Measurements from ENCODE around the gene ABCF3. TPM values are rescaled to one million over a fixed set of nuclear protein-coding genes. Genes with fewer than 3 reads are reported as not detected.

Gene ABCF3
- total and polyA plus RNA-seq, 2 donors from 2014 or later, result 49.1 to 69.0 TPM

GRCh38 chr3:184177767-184178306 lies 8.2 kb upstream of the ABCF3 start:
- no peaks in the 10 kb centered on the region for H3K27me3 ChIP-seq (ENCODE audit: control insufficient read depth, insufficient read depth, low read length)
- no peak overlapping the region for H3K27ac ChIP-seq (ENCODE audit: low read depth in 2 of 2, low read length in 2 of 2)
- H3K4me3 ChIP-seq (ENCODE audit: low read length in 3 of 3), result no peak overlapping the region
- peaks cover 9 to 60% (median 46%) of the 10 kb centered on the region in 3 donors for H3K36me3 ChIP-seq (ENCODE audit: control insufficient read depth in 2 of 3, insufficient read depth in 3 of 3, low read length in 3 of 3)
- TF ChIP-seq CTCF (IDR thresholded peaks at IDR 0.05; ENCODE audit: borderline replicate concordance, extremely low read depth, insufficient read depth), result no peak
- H3K9me3 ChIP-seq (ENCODE audit: control insufficient read depth in 2 of 3, insufficient read depth in 1 of 3, low read length in 3 of 3), result no peaks in the 10 kb centered on the region
- no peak overlapping the region for H3K9ac ChIP-seq (ENCODE audit: low read length in 3 of 3)
- H3K4me1 ChIP-seq (ENCODE audit: control insufficient read depth in 2 of 3, insufficient read depth in 2 of 3, low read depth in 1 of 3, low read length in 3 of 3), result peaks cover 0 to 28% (median 10%) of the 10 kb centered on the region in 3 donors
- DNase-seq (no peak), FAIRE-seq (no peak)
- intact Hi-C loops (cut with DNase I), result no loop called here

GRCh38 chr3:184178521-184179138 lies 7.4 kb upstream of the ABCF3 start:
- Histone ChIP-seq H3K9ac (ENCODE audit: low read length in 3 of 3) (no peak overlapping the region), H3K27ac (ENCODE audit: low read depth in 2 of 2, low read length in 2 of 2) (no peak overlapping the region), H3K4me1 (ENCODE audit: control insufficient read depth in 2 of 3, insufficient read depth in 2 of 3, low read depth in 1 of 3, low read length in 3 of 3) (peaks cover 0 to 28% (median 10%) of the 10 kb centered on the region in 3 donors), H3K9me3 (ENCODE audit: control insufficient read depth in 2 of 3, insufficient read depth in 1 of 3, low read length in 3 of 3) (no peaks in the 10 kb centered on the region), H3K4me3 (ENCODE audit: low read length in 3 of 3) (no peak overlapping the region), H3K36me3 (ENCODE audit: control insufficient read depth in 2 of 3, insufficient read depth in 3 of 3, low read length in 3 of 3) (peaks cover 9 to 67% (median 51%) of the 10 kb centered on the region in 3 donors), H3K27me3 (ENCODE audit: control insufficient read depth, insufficient read depth, low read length) (no peaks in the 10 kb centered on the region)
- intact Hi-C loops (cut with DNase I), result no loop called here
- DNase-seq (no peak), FAIRE-seq (no peak)
- no peak for TF ChIP-seq CTCF (IDR thresholded peaks at IDR 0.05; ENCODE audit: borderline replicate concordance, extremely low read depth, insufficient read depth)

GRCh38 chr3:184180165-184180564 lies 5.8 kb upstream of the ABCF3 start:
- no peak for DNase-seq
- Histone ChIP-seq H3K36me3 (ENCODE audit: control insufficient read depth in 2 of 3, insufficient read depth in 3 of 3, low read length in 3 of 3) (peaks cover 9 to 71% (median 51%) of the 10 kb centered on the region in 3 donors), H3K9me3 (ENCODE audit: control insufficient read depth in 2 of 3, insufficient read depth in 1 of 3, low read length in 3 of 3) (no peaks in the 10 kb centered on the region), H3K9ac (ENCODE audit: low read length in 3 of 3) (no peak overlapping the region), H3K4me3 (ENCODE audit: low read length in 3 of 3) (no peak overlapping the region), H3K27ac (ENCODE audit: low read depth in 2 of 2, low read length in 2 of 2) (no peak overlapping the region), H3K27me3 (ENCODE audit: control insufficient read depth, insufficient read depth, low read length) (no peaks in the 10 kb centered on the region), H3K4me1 (ENCODE audit: control insufficient read depth in 2 of 3, insufficient read depth in 2 of 3, low read depth in 1 of 3, low read length in 3 of 3) (peaks cover 0 to 28% (median 10%) of the 10 kb centered on the region in 3 donors)
- no peak for TF ChIP-seq CTCF (IDR thresholded peaks at IDR 0.05; ENCODE audit: borderline replicate concordance, extremely low read depth, insufficient read depth)
- no peak for FAIRE-seq
- intact Hi-C loops (cut with DNase I), result no loop called here
